H9 (cell line): ENCODE results near the gene KLRC3. TPM values are rescaled to one million over a fixed set of nuclear protein-coding genes. Genes with fewer than 3 reads are reported as not detected.
"Not testable (repeated sequence)": the region's sequence is repeated elsewhere in the genome, so short reads cannot be mapped to it uniquely, and the experiment has no call there.

Experiments
- DNase-seq: peaks from one replicate; pipeline ENCODE4 v3.0.0-alpha.2; 2017
- H2AFZ ChIP-seq: one replicate; pipeline ENCODE4 v1.6.1; 2013; ENCODE audit warnings: mild to moderate bottlenecking, low read length, control low read depth, moderate library complexity
- H2AK5ac ChIP-seq: 2 replicates; pipeline ENCODE4 v1.6.1; 2013; ENCODE audit warnings: low read length, control low read depth, mixed read lengths; ENCODE audit not compliant: insufficient read length
- H2BK120ac ChIP-seq: one replicate; pipeline ENCODE4 v1.6.1; 2013; ENCODE audit warnings: low read depth, mild to moderate bottlenecking, low read length, control low read depth, inconsistent platforms; ENCODE audit not compliant: poor library complexity, severe bottlenecking
- H2BK12ac ChIP-seq: 2 replicates; pipeline ENCODE4 v1.6.1; 2013; ENCODE audit warnings: low read length, control low read depth, mixed read lengths, low read depth; ENCODE audit not compliant: insufficient read length
- H2BK15ac ChIP-seq: 2 replicates; pipeline ENCODE4 v1.6.1; 2013; ENCODE audit warnings: low read depth, low read length, control low read depth
- H2BK20ac ChIP-seq: one replicate; pipeline ENCODE4 v1.6.1; 2013; ENCODE audit warnings: low read depth, mild to moderate bottlenecking, low read length, control low read depth, inconsistent platforms; ENCODE audit not compliant: poor library complexity, severe bottlenecking
- H2BK5ac ChIP-seq: 2 replicates; pipeline ENCODE4 v1.6.1; 2013; ENCODE audit warnings: low read length, control low read depth, mixed read lengths; ENCODE audit not compliant: insufficient read length
- H3K14ac ChIP-seq: 2 replicates; pipeline ENCODE4 v1.6.1; 2013; ENCODE audit warnings: low read length, control low read depth; ENCODE audit not compliant: insufficient read depth
- H3K18ac ChIP-seq: 2 replicates; pipeline ENCODE4 v1.6.1; 2013; ENCODE audit warnings: low read depth, mild to moderate bottlenecking, mixed read lengths, low read length, control low read depth; ENCODE audit not compliant: insufficient read length
- H3K23ac ChIP-seq: 2 replicates; pipeline ENCODE4 v1.6.1; 2013; ENCODE audit warnings: low read length, control low read depth, mixed read lengths, low read depth; ENCODE audit not compliant: insufficient read length
- H3K23me2 ChIP-seq: 2 replicates; pipeline ENCODE4 v1.6.1; 2013; ENCODE audit warnings: low read depth, mild to moderate bottlenecking, mixed read lengths, low read length, control low read depth; ENCODE audit not compliant: insufficient read length, poor library complexity, severe bottlenecking
- H3K27ac ChIP-seq: 2 replicates; pipeline ENCODE4 v1.5.1; 2013; ENCODE audit warnings: low read length, control low read depth, mixed read lengths, low read depth; ENCODE audit not compliant: insufficient read length
- H3K27me3 ChIP-seq: 2 replicates; pipeline ENCODE4 v1.6.1; 2013; ENCODE audit warnings: low read length, control low read depth, inconsistent platforms; ENCODE audit not compliant: insufficient read depth
- H3K4ac ChIP-seq: 2 replicates; pipeline ENCODE4 v1.6.1; 2013; ENCODE audit warnings: low read depth, mild to moderate bottlenecking, control low read depth, inconsistent platforms, low read length, moderate library complexity
- H3K4me1 ChIP-seq: 2 replicates; pipeline ENCODE4 v1.6.1; 2013; ENCODE audit warnings: low read length, control low read depth, inconsistent platforms; ENCODE audit not compliant: insufficient read depth
- H3K4me2 ChIP-seq: 2 replicates; pipeline ENCODE4 v1.6.1; 2013; ENCODE audit warnings: low read length, control low read depth, mixed read lengths; ENCODE audit not compliant: insufficient read length, insufficient read depth
- H3K56ac ChIP-seq: 2 replicates; pipeline ENCODE4 v1.6.1; 2013; ENCODE audit warnings: low read depth, mild to moderate bottlenecking, mixed read lengths, low read length, control low read depth; ENCODE audit not compliant: insufficient read length
- H3K79me1 ChIP-seq: 2 replicates; pipeline ENCODE4 v1.6.1; 2013; ENCODE audit warnings: low read depth, mild to moderate bottlenecking, moderate library complexity, low read length, control low read depth, inconsistent platforms; ENCODE audit not compliant: insufficient read depth, poor library complexity, severe bottlenecking
- H3K79me2 ChIP-seq: 2 replicates; pipeline ENCODE4 v1.6.1; 2013; ENCODE audit warnings: low read length, control low read depth, inconsistent platforms; ENCODE audit not compliant: insufficient read depth
- H3K9ac ChIP-seq: 2 replicates; pipeline ENCODE4 v1.6.1; 2013; ENCODE audit warnings: low read length, control low read depth, mixed read lengths; ENCODE audit not compliant: insufficient read length; ENCODE audit errors: extremely low read depth
- H3K9me3 ChIP-seq: one replicate; pipeline ENCODE4 v1.6.1; 2013; ENCODE audit warnings: low read depth, low read length, inconsistent platforms; ENCODE audit not compliant: control insufficient read depth
- H3T11ph ChIP-seq: one replicate; pipeline ENCODE4 v1.6.1; 2013; ENCODE audit warnings: mild to moderate bottlenecking, low read length, control low read depth, inconsistent platforms
- H4K20me1 ChIP-seq: one replicate; pipeline ENCODE4 v1.6.1; 2013; ENCODE audit not compliant: control insufficient read depth, insufficient read length, insufficient read depth
- H4K5ac ChIP-seq: 2 replicates; pipeline ENCODE4 v1.6.1; 2013; ENCODE audit warnings: low read depth, mild to moderate bottlenecking, mixed read lengths, low read length, control low read depth; ENCODE audit not compliant: insufficient read length
- H4K8ac ChIP-seq: replicated peaks from 2 replicates; pipeline ENCODE4 v1.6.1; 2013; ENCODE audit warnings: low read length, control low read depth, mixed read lengths, low read depth; ENCODE audit not compliant: insufficient read length
- H4K91ac ChIP-seq: 2 replicates; pipeline ENCODE4 v1.6.1; 2013; ENCODE audit warnings: low read depth, mild to moderate bottlenecking, moderate library complexity, mixed read lengths, low read length, control low read depth; ENCODE audit not compliant: insufficient read length
- H3K27ac Mint-ChIP-seq, 3 experiments: 2 replicates in 2 of 3; 3 replicates in 1 of 3; pipeline ENCODE4 v1.8.0; 2020 to 2021; ENCODE audit warnings: mixed read lengths in 3 of 3, mild to moderate bottlenecking in 1 of 3, moderate library complexity in 1 of 3
- H3K27me3 Mint-ChIP-seq: 2 replicates; pipeline ENCODE4 v1.8.0; 2021; ENCODE audit warnings: low read depth, mild to moderate bottlenecking, moderate library complexity, mixed read lengths
- H3K36me3 Mint-ChIP-seq, 3 experiments: 2 replicates in 2 of 3; 3 replicates in 1 of 3; pipeline ENCODE4 v1.8.0; 2020 to 2021; ENCODE audit warnings: low read depth in 3 of 3, mixed read lengths in 3 of 3; ENCODE audit not compliant: insufficient read depth in 1 of 3
- H3K4me1 Mint-ChIP-seq, 2 experiments: 2 replicates each; pipeline ENCODE4 v1.8.0; 2020; ENCODE audit warnings: mixed read lengths in 2 of 2
- H3K4me3 Mint-ChIP-seq, 2 experiments: 2 replicates in 1 of 2; 3 replicates in 1 of 2; pipeline ENCODE4 v1.8.0; 2020 to 2021; ENCODE audit warnings: mild to moderate bottlenecking in 2 of 2, mixed read lengths in 2 of 2, moderate library complexity in 1 of 2
- H3K9me3 Mint-ChIP-seq, 2 experiments: 2 replicates in 1 of 2; 3 replicates in 1 of 2; pipeline ENCODE4 v1.8.0; 2020; ENCODE audit warnings: mild to moderate bottlenecking in 2 of 2, mixed read lengths in 2 of 2, moderate library complexity in 1 of 2
- WGBS: extraction: QIAGEN DNeasy Blood & Tissue Kit; methylation state at CpG from one replicate; pipeline ENCODE4 v1.1.7; 2013; ENCODE audit warnings: missing lambda C conversion rate, low lambda C conversion rate, mixed read lengths; ENCODE audit not compliant: insufficient read length; ENCODE audit errors: extremely low coverage; 5-methylcytosine and 5-hydroxymethylcytosine counted together
- total RNA-seq: library from RNA; stranded (reverse); gene quantifications from 2 replicates; pipeline ENCODE4 v1.2.1, GENCODE V29; 2021
- TF ChIP-seq, protein P1 (sequence below): fragments of 200-600 bp; sonication (generic); conservative IDR thresholded peaks from 3 replicates; pipeline ENCODE4 v1.8.0; 2021; ENCODE audit warnings: antibody characterized with exemption, mild to moderate bottlenecking

Gene KLRC3
- total RNA-seq, 1 experiment from 2014 or later: not detected

DNA sequence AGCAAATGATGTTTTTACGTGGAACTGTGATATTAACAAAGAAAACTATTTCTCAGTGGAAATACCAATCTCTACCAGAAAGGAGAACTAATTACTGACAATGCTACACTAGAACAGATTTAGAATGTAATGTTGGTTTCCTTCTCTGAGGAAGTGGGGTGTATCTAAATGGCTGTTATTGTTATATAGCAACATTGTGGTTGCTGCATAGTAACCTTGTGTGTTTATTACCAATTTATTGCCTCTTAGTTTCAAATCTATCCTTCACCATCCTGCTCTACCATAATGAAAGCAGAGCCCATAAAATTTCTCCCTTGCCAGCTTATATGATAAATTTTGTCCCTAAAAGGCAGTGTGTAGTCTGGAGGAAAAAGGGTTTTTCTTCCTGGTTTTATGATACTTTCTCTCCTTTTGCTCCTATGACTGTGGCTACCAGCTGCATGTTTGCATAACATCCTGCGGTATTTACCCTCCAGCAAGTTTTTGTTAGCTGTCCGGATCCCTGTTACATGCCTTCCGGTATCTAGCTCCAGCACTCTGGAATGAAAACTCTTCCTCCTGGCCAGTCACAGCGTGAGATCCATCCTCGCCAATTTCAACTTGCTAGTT is 24.9 kb downstream of the KLRC3 start:
- Mint-ChIP-seq H3K4me1 (peaks cover 4% of the 10 kb centered on the region in 2 experiments; a peak in 3 of 4 replicates), H3K27ac (no peak overlapping the region), H3K36me3 (no peaks in the 10 kb centered on the region), H3K4me3 (no peak overlapping the region), H3K9me3 (no peaks in the 10 kb centered on the region), H3K27me3 (no peaks in the 10 kb centered on the region)
- Histone ChIP-seq H4K20me1 (no peaks in the 10 kb centered on the region), H3K23ac (no peak overlapping the region), H3K79me1 (no peaks in the 10 kb centered on the region), H2BK20ac (no peak overlapping the region), H3K4me2 (no peak overlapping the region), H3T11ph (no peak overlapping the region), H3K56ac (no peak overlapping the region), H3K27me3 (no peaks in the 10 kb centered on the region), H3K4me1 (no peaks in the 10 kb centered on the region; the same call in 1 of the 2 replicates), H2BK5ac (no peak overlapping the region), H3K23me2 (no peaks in the 10 kb centered on the region), H3K18ac (no peak overlapping the region), H2BK12ac (no peak overlapping the region), H3K4ac (no peak overlapping the region), H3K14ac (no peak overlapping the region), H3K9ac (no peak overlapping the region), H4K5ac (no peak overlapping the region), H2AFZ (peak overlapping the region; percentile 45), H4K91ac (no peak overlapping the region), H3K79me2 (no peaks in the 10 kb centered on the region), H3K9me3 (no peaks in the 10 kb centered on the region), H4K8ac (no peak overlapping the region), H2BK120ac (no peak overlapping the region), H2AK5ac (no peak overlapping the region), H2BK15ac (no peak overlapping the region), H3K27ac (no peak overlapping the region)
- TF ChIP-seq, protein P1, sequence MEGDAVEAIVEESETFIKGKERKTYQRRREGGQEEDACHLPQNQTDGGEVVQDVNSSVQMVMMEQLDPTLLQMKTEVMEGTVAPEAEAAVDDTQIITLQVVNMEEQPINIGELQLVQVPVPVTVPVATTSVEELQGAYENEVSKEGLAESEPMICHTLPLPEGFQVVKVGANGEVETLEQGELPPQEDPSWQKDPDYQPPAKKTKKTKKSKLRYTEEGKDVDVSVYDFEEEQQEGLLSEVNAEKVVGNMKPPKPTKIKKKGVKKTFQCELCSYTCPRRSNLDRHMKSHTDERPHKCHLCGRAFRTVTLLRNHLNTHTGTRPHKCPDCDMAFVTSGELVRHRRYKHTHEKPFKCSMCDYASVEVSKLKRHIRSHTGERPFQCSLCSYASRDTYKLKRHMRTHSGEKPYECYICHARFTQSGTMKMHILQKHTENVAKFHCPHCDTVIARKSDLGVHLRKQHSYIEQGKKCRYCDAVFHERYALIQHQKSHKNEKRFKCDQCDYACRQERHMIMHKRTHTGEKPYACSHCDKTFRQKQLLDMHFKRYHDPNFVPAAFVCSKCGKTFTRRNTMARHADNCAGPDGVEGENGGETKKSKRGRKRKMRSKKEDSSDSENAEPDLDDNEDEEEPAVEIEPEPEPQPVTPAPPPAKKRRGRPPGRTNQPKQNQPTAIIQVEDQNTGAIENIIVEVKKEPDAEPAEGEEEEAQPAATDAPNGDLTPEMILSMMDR: no peak
- DNase-seq: peak; percentile 66
- no CpG with 5 or more reads among the region's 6 CpGs for WGBS

DNA sequence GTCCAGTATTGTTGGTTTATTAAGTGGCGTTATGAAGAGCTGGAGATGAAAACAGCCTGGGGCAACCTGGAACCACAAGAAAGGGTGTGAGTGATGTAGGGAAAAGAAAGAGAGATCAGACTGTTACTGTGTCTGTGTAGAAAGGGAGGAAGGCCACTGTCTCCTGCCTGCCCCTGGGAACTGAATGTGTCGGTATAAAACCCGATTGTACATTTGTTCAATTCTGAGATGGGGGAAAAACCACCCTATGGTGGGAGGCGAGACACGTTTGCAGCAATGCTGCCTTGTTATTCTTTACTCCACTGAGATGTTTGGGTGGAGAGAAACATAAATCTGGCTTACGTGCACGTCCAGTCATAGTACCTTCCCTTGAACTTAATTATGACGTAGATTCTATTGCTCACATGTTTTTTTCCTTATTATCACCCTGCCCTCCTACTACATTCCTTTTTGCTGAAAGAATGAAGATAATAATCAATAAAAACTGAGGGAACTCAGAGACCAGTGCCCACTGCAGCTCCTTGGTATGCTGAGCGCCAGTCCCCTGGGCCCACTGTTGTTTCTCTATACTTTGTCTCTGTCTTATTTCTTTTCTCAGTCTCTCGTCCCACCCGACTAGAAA is 25.8 kb downstream of the KLRC3 start:
- H3K4me3 Mint-ChIP-seq, H3K27me3 Mint-ChIP-seq, H2BK5ac ChIP-seq, H3K4me1 Mint-ChIP-seq, DNase-seq, H3K9me3 Mint-ChIP-seq, H4K5ac ChIP-seq, H2BK15ac ChIP-seq, H3K27ac ChIP-seq, H3K18ac ChIP-seq, H3K4me1 ChIP-seq, H3K23ac ChIP-seq, H2BK12ac ChIP-seq, H3K79me2 ChIP-seq, H2BK120ac ChIP-seq, H3K23me2 ChIP-seq, H2AK5ac ChIP-seq, H3K4me2 ChIP-seq, H2BK20ac ChIP-seq, H3K56ac ChIP-seq, H3K27ac Mint-ChIP-seq, H3K9ac ChIP-seq, H3T11ph ChIP-seq, H3K27me3 ChIP-seq, H3K36me3 Mint-ChIP-seq, H3K14ac ChIP-seq, H4K91ac ChIP-seq, H4K20me1 ChIP-seq, H3K79me1 ChIP-seq, H4K8ac ChIP-seq, H3K4ac ChIP-seq, H2AFZ ChIP-seq, H3K9me3 ChIP-seq: not testable (repeated sequence)
- WGBS: no CpG with 5 or more reads among the region's 11 CpGs
